Nephron progenitor cell (in vitro differentiated cells): ENCODE results near the gene KIF5A.

Source experiments
- DNase-seq: peaks from one replicate; pipeline ENCODE4 v3.0.0; 2021
- H3K27ac Mint-ChIP-seq: 2 replicates; pipeline ENCODE4 v1.8.0; 2021; ENCODE audit warnings: mild to moderate bottlenecking, moderate library complexity, mixed read lengths
- H3K27me3 Mint-ChIP-seq: 2 replicates; pipeline ENCODE4 v1.8.0; 2021; ENCODE audit warnings: mild to moderate bottlenecking, low read depth, mixed read lengths; ENCODE audit not compliant: poor library complexity
- H3K36me3 Mint-ChIP-seq: 2 replicates; pipeline ENCODE4 v1.8.0; 2021; ENCODE audit warnings: low read depth, mixed read lengths
- H3K4me1 Mint-ChIP-seq: 2 replicates; pipeline ENCODE4 v1.8.0; 2021; ENCODE audit warnings: mixed read lengths
- H3K4me3 Mint-ChIP-seq: 2 replicates; pipeline ENCODE4 v1.8.0; 2021; ENCODE audit warnings: mild to moderate bottlenecking, moderate library complexity, mixed read lengths
- H3K9me3 Mint-ChIP-seq: 2 replicates; pipeline ENCODE4 v1.8.0; 2021; ENCODE audit warnings: mild to moderate bottlenecking, moderate library complexity, mixed read lengths
- TF ChIP-seq, protein P1 (sequence below): fragments of 200-600 bp; sonication (generic); IDR thresholded peaks from 2 replicates; pipeline ENCODE4 v1.5.0; 2021; ENCODE audit warnings: antibody characterized with exemption

Gene KIF5A

DNA sequence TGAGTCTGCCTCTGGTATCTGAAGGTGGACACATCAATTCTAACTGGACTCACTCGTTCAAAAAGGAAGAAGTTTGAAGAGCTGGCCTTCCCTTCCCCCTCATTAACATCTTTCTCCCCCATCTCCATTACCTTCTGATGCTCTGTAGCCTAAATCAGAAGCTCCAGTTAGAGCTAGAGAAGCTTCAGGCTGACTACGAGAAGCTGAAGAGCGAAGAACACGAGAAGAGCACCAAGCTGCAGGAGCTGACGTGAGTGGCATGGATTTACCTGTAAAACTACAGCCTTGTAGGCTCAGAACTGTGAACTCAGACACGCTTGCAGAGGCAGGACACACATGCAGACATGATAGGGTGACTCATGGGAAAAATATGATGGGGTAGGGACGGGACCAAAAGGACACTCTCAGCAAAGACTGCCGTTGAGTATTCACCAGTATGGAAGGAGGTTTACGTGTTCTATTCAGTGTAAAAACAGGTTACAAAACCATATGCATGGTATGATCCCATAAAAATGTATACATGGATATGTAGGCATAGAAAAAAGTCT is 26.8 kb downstream of the KIF5A start:
- TF ChIP-seq, protein P1, sequence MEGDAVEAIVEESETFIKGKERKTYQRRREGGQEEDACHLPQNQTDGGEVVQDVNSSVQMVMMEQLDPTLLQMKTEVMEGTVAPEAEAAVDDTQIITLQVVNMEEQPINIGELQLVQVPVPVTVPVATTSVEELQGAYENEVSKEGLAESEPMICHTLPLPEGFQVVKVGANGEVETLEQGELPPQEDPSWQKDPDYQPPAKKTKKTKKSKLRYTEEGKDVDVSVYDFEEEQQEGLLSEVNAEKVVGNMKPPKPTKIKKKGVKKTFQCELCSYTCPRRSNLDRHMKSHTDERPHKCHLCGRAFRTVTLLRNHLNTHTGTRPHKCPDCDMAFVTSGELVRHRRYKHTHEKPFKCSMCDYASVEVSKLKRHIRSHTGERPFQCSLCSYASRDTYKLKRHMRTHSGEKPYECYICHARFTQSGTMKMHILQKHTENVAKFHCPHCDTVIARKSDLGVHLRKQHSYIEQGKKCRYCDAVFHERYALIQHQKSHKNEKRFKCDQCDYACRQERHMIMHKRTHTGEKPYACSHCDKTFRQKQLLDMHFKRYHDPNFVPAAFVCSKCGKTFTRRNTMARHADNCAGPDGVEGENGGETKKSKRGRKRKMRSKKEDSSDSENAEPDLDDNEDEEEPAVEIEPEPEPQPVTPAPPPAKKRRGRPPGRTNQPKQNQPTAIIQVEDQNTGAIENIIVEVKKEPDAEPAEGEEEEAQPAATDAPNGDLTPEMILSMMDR, result no peak
- DNase-seq, result no peak
- no peak overlapping the region for H3K4me3 Mint-ChIP-seq
- H3K27ac Mint-ChIP-seq, result no peak overlapping the region
- H3K9me3 Mint-ChIP-seq, result no peaks in the 10 kb centered on the region
- H3K4me1 Mint-ChIP-seq, result no peaks in the 10 kb centered on the region
- H3K36me3 Mint-ChIP-seq, result no peaks in the 10 kb centered on the region
- peaks cover 12% of the 10 kb centered on the region for H3K27me3 Mint-ChIP-seq

DNA sequence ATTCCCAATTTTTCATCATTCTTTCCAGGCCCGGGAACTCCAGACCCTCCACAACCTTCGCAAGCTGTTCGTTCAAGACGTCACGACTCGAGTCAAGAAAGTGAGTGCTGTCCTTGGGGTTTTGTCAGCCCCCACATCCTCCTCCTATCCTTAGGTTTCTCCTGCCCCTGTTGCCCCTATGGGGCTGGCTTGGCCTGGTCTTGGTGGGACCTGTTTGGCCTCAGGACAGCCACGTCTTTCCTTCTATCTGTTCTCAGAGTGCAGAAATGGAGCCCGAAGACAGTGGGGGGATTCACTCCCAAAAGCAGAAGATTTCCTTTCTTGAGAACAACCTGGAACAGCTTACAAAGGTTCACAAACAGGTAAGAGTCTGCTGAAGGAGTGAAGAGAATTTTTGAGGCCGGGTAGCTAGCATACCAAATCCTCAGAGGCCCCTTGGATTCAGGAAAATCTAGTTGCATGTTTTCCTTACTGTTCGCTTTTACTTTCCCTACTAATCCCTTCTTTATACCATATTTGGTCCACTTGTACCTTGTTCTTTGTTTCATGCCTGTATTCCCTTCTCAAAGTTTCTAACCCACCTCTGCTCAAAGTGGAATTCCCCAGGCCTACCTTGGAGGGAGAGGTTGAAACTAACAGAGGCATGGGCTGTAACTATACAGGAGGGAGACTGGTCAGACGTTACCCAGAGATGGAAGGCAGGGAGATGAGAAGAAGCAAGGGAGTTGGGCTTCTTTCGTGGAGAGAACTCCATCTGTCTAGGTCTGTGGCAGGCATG is 28.3 kb downstream of the KIF5A start:
- H3K36me3 Mint-ChIP-seq, result no peaks in the 10 kb centered on the region
- DNase-seq, result no peak
- no peak overlapping the region for H3K27ac Mint-ChIP-seq
- H3K27me3 Mint-ChIP-seq, result peaks cover 12% of the 10 kb centered on the region
- H3K9me3 Mint-ChIP-seq, result no peaks in the 10 kb centered on the region
- H3K4me1 Mint-ChIP-seq, result no peaks in the 10 kb centered on the region
- H3K4me3 Mint-ChIP-seq, result no peak overlapping the region
- TF ChIP-seq, protein P1, result no peak

DNA sequence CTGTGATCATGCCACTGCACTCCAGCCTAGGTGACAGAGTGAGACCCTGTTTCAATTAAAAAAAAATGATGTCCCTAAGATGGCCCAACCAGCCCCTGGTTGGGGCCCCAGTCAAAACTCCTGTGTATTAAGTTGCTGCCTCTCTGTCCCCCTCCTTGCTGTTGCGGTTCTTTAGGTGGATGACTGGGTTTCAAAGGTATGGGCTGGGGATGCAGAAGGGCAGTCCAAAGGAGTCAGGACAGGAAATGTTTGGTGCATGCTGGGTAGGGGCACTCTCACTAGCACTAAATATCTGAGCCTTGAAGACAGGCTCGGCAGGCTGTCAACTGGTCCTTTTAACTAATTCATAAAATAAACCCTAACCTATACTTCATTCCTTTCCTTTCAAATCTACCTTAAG is 29.2 kb downstream of the KIF5A start:
- Mint-ChIP-seq H3K4me1 (no peaks in the 10 kb centered on the region), H3K27me3 (peaks cover 15% of the 10 kb centered on the region), H3K27ac (no peak overlapping the region), H3K36me3 (no peaks in the 10 kb centered on the region), H3K9me3 (no peaks in the 10 kb centered on the region), H3K4me3 (no peak overlapping the region)
- TF ChIP-seq, protein P1, result no peak
- DNase-seq, result no peak

DNA sequence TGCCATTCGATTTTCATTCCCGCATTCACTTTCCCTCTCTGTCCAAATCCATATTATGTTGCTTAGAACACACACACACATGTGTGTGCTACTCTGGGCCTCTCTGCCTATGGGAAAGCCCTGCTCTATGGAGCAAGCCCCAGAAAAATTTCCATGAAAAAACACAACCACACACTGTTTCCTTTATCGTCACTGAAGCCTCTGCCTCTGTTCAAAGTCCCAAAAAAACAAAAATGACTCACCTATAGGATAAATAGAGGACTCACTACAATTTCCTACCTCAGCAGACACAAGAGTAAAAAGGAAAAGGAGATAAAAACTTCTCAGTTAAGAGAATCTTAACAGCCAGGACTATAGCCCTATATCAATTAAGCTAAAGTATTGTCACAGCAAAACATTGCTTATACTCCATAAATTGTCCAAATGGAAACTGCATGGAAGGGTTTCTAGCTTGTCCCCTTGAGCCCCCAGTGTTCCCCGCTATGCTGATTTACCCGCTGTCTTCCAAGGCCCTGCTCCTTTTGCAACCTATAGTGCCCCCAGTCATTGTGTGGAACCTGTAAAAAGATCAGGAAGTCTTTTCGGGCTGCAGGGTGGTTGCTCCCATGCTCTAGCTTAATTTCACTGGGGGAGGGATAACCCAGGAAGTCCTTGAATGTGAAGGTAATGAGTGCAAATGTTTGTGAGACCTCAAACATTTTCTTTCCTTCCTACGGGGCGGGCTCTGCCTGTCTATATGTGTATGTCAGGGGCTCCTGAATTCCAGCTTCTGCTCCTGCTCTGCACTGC is 30.0 kb downstream of the KIF5A start:
- no peak for DNase-seq
- Mint-ChIP-seq H3K9me3 (no peaks in the 10 kb centered on the region), H3K27ac (no peak overlapping the region), H3K27me3 (peaks cover 15% of the 10 kb centered on the region), H3K36me3 (no peaks in the 10 kb centered on the region), H3K4me1 (no peaks in the 10 kb centered on the region), H3K4me3 (no peak overlapping the region)
- TF ChIP-seq, protein P1, result no peak

DNA sequence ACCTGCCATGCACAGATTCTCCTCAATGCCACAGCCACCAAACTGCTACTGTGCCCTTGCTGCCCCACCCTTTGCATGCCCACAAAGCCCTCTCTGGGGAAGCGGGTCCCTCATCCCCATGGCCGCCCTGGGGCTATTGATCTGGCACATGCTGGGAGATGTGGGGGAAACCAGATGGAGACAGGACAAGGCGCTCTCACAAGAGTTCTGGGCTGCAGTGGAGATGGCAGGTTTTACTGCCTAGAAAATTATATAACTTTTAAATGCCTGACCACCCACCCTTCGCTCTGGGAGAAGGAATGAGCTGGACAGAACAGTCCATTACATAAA is 30.6 kb downstream of the KIF5A start:
- Mint-ChIP-seq H3K36me3 (no peaks in the 10 kb centered on the region), H3K4me3 (no peak overlapping the region), H3K9me3 (no peaks in the 10 kb centered on the region), H3K27ac (no peak overlapping the region), H3K27me3 (peaks cover 15% of the 10 kb centered on the region), H3K4me1 (no peaks in the 10 kb centered on the region)
- no peak for DNase-seq
- TF ChIP-seq, protein P1, result no peak
